Gastrocnemius medialis (tissue), 4 donors: Measurements from ENCODE around the gene ZNF202.

Source experiments
- POLR2A ChIP-seq, 2 donors: fragments of 450-650 bp; IDR thresholded peaks; one replicate each; pipeline ENCODE4 v1.6.1; 2017; ENCODE audit warnings: antibody characterized with exemption in 2 of 2, mild to moderate bottlenecking in 2 of 2, moderate library complexity in 2 of 2
- TF ChIP-seq, protein P1 (sequence below), 5 experiments: fragments of 450-650 bp in 3 of 5; fragments of 200-600 bp in 2 of 5; sonication (generic) in 2 of 5; IDR thresholded peaks in 4 of 5; conservative IDR thresholded peaks in 1 of 5; 1 replicate in 4 of 5; 2 replicates in 1 of 5; pipeline ENCODE4 v1.5.1; 2016 to 2019; ENCODE audit warnings: antibody characterized with exemption in 5 of 5, mild to moderate bottlenecking in 3 of 5, moderate library complexity in 3 of 5

DNA sequence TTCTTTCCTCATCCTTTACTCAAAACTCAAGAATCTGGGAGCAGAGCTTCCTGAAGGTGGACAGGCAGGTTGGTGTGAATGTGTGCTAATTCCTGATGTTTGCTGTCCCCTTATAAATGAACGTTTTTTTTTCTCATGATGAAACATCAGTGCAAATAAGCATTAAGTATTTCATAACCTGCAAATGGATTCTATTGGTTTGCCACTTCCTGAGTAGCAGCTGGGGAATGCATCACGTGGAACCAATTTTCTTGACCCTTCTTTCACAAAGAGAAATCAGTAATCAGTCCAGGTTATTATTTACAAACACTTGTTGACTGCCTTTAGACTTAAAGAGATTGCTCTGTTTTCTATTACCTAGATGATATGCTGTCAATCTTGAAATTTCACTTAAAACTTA lies 46.9 kb downstream of the ZNF202 start:
- TF ChIP-seq, protein P1, sequence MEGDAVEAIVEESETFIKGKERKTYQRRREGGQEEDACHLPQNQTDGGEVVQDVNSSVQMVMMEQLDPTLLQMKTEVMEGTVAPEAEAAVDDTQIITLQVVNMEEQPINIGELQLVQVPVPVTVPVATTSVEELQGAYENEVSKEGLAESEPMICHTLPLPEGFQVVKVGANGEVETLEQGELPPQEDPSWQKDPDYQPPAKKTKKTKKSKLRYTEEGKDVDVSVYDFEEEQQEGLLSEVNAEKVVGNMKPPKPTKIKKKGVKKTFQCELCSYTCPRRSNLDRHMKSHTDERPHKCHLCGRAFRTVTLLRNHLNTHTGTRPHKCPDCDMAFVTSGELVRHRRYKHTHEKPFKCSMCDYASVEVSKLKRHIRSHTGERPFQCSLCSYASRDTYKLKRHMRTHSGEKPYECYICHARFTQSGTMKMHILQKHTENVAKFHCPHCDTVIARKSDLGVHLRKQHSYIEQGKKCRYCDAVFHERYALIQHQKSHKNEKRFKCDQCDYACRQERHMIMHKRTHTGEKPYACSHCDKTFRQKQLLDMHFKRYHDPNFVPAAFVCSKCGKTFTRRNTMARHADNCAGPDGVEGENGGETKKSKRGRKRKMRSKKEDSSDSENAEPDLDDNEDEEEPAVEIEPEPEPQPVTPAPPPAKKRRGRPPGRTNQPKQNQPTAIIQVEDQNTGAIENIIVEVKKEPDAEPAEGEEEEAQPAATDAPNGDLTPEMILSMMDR (IDR thresholded peaks at IDR 0.05 in 4 of 5, conservative IDR thresholded peaks at IDR 0.05 in 1 of 5) = no peak
- TF ChIP-seq POLR2A (IDR thresholded peaks at IDR 0.05) = no peak
